ENCODE results near the gene CDC16.
"Not testable (repeated sequence)": the region's sequence is repeated elsewhere in the genome, so short reads cannot be mapped to it uniquely, and the experiment has no call there.

The CDC16 gene, protein sequence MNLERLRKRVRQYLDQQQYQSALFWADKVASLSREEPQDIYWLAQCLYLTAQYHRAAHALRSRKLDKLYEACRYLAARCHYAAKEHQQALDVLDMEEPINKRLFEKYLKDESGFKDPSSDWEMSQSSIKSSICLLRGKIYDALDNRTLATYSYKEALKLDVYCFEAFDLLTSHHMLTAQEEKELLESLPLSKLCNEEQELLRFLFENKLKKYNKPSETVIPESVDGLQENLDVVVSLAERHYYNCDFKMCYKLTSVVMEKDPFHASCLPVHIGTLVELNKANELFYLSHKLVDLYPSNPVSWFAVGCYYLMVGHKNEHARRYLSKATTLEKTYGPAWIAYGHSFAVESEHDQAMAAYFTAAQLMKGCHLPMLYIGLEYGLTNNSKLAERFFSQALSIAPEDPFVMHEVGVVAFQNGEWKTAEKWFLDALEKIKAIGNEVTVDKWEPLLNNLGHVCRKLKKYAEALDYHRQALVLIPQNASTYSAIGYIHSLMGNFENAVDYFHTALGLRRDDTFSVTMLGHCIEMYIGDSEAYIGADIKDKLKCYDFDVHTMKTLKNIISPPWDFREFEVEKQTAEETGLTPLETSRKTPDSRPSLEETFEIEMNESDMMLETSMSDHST

DNA sequence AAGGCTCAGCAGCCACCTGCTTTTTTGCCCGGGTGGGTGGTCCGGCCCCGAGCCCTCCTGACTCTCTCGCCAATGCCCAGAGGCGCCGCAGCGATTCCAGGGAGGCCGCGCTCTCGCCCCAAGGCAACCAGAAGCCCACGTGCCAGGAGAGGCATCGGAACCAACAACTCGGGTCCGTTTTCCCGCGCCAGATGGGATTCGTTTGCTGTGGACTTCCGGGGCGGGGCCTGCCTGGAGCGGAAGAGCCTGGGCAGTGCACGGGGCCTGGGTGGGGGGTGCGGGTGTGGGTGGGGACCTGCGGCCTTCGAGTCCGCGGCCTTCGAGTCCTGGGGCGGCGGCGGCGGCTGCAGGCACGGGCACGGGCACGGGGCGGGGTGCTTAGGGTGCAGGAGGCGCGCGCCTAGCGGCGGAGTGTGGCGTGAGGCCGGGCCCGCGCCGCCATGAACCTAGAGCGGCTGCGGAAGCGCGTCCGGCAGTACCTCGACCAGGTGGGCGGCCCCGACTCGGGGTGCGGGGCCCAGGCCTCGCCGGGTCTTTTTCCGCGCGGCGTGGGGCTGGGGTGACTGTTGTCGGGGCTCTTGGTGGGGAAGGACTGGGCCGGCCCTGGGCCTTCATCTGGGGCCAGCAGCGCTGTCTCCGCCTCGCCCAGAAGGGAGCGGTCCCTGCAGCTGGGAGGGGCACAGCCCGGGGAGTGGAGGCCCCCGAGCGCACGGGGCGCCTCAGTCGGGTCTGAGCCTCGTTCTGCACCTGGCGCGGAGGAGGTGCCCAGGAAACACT, at the start of gene CDC16:
Gene CDC16, plus strand, starts transcription at position 253 of the 777 bp plus-strand sequence. Its CDS starts 188 bp downstream, at position 441.
- peak; percentile 72 to 86 for DNase-seq (ENCODE audit: low read depth in 2 of 2)

DNA sequence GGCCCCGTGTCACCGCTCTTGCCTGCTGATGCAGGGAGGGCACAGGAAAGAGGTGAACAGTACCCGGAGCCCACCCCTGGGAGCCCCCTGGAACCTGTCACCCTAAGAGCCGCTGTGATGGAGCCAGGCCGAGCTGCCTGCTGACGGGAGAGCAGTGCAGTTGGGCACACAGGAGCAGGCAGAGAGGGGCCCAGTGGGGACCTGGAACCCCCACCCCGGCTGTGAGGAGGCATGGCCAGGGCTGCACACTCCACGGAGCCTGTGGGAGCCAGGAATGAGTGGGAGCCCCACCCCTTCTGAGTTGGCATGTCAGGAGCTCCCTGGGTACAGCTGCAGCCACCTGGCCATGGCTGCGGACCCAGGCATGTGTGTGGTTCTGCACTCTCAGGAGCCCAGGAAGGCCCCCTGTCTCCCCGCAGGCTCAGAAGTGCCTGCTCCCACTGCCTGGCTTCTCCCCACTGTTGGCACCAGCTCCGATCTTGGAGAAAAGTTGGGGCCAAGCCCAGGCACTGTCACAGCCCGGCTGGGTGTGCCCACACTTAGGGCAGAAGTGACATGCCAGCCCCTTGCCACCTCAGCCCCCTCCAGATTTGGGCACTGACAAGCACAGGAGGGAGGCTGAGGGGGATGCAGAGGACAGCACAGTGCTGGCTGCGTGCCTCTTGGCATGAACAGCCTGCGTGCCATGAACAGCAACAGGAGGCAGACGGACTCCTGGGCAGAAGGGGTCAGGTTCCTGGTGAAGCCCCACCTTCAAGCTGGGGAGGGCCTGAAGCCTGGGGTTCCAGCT, 49.3 kb upstream of the CDC16 start:
- DNase-seq (ENCODE audit: low read depth in 2 of 2): no peak

DNA sequence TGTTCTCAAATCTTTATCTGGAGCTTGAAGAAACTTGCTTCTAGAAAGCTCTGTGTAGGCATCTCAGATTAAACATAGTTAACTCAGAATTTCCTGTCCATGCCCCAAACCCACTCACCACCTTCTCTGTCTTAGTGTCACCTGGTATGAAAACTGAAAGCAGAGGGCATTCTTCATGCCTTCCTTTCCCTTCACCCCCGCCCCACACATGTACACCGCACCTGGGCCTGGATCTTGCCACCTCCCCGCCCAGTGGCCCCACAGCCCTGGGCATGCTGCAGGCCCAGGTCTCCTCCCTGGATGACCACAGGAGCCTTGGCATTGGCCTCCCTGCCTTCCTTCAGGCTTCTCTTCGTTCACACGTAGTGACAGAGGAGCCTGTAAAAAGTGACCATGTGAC, 39.8 kb upstream of the CDC16 start:
- no peak for DNase-seq (ENCODE audit: low read depth in 2 of 2)

DNA sequence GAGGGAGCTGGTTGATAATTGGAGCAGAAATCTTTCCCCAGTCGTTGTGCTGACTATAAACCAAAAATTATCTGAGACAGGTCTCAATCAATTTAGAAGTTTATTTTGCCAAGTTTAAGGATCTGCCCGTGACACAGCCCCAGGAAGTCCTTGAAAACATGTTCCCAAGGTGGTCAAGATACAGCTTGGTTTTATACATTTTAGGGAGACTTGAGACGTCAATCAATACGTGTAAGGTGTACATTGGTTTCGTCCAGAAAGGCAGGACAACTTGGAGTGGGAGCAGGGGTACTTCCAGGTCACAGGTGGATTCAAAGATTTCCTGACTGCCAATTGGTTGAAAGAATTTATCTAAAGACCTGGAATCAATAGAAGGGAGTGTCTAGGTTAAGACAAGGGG, 38.1 kb upstream of the CDC16 start:
- DNase-seq (ENCODE audit: low read depth in 2 of 2): no peak

DNA sequence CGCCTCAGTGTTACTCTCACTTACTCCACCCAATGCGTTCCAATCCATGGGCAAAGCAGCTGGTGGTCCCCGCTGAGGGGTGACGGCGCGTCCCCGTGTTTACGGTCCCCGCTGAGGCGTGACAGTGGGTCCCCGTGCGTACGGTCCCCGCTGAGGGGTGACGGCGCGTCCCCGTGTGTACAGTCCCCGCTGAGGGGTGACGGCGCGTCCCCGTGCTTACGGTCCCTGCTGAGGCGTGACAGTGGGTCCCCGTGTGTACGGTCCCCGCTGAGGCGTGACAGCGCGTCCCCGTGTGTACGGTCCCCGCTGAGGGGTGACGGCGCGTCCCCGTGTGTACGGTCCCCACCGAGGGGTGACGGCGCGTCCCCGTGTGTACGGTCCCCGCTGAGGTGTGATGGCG, 36.1 kb upstream of the CDC16 start:
- no peak for DNase-seq (ENCODE audit: low read depth in 2 of 2)

DNA sequence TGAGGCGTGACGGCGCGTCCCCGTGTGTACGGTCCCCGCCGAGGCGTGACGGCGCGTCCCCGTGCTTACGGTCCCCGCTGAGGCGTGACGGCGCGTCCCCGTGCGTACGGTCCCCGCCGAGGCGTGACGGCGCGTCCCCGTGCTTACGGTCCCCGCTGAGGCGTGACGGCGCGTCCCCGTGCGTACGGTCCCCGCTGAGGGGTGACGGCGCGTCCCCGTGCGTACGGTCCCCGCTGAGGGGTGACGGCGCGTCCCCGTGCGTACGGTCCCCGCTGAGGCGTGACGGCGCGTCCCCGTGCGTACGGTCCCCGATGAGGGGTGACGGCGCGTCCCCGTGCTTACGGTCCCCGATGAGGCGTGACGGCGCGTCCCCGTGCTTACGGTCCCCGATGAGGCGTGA, 35.2 kb upstream of the CDC16 start:
- DNase-seq (ENCODE audit: low read depth in 2 of 2): not testable (repeated sequence)

DNA sequence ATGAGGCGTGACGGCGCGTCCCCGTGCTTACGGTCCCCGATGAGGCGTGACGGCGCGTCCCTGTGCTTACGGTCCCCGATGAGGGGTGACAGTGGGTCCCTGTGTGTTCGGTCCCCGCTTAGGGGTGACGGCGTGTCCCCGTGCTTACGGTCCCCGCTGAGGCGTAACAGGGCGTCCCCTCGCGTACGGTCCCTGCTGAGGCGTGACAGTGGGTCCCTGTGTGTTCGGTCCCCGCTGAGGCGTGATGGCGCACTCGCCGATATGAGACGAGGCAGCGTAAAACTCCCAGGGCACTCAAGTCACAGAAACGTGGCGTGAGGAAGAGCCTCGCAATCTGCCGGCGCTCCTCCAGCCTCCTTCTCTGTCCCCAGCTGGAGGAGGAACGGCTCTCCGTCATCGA, 34.7 kb upstream of the CDC16 start:
- DNase-seq (ENCODE audit: low read depth in 2 of 2): no peak

DNA sequence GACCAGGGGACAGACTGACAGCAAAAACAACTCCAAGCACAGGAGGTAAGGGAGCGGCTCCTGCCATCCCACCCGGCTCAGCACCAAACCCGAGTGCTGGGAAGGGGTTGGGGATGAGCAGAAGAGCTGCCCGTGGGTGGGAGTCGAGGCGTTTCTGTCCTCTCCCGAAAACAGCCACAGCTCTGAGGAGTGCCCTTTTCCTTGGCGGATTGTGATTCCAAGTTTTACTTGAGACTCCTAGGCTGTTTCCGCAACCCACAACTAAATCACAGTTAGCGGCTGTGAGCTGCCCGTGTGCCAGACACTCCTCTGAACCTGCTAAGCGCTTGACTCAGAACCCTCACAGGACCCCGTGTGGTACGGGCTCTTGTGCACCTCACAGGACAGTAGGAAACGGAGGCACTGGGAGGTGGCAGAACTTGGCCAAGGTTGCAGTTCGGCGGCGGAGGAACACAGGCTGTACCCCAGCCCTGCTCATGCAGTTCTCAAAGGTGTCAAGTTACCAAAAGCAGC, 34.2 kb upstream of the CDC16 start:
- no peak for DNase-seq (ENCODE audit: low read depth in 2 of 2)

DNA sequence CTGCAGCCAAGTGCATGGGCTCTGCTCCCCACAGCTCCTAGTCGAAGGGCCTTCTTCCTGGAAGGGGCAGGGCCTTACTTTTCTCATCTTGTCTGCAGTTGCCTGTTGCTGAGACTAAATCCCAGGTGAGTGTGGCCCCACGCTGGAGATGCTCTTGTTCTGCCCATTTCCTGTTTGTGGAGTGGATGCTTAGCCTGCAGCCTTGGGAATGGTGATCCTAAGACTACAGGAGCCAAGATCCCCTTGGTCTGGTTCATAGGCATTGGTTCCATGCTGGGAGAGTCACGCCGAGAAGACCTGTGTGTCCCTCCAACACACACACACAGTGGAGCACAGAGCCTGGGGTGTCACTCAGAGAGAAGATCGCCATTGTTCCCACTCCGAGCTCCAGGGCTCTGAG, 32.1 kb upstream of the CDC16 start:
- DNase-seq (ENCODE audit: low read depth in 2 of 2): no peak

DNA sequence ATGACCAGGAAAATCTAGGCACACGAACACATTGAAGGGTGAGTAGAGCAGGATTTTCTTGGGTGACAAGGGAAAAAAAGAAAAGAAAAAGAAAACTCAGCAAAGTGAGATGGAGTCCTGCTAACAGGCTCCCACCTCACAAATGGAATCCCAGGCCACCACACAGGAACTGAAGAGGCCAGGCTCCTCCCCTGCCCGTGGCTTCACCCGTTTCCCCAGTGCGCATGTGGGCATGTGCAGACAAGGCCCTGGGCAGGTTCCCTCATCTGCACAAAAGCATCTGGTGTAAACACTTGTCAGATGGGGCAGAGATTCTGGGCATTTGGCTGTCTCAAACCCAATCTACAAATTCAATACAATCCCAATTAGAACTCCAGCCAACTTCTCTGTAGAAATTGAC, 31.2 kb upstream of the CDC16 start:
- no peak for DNase-seq (ENCODE audit: low read depth in 2 of 2)

DNA sequence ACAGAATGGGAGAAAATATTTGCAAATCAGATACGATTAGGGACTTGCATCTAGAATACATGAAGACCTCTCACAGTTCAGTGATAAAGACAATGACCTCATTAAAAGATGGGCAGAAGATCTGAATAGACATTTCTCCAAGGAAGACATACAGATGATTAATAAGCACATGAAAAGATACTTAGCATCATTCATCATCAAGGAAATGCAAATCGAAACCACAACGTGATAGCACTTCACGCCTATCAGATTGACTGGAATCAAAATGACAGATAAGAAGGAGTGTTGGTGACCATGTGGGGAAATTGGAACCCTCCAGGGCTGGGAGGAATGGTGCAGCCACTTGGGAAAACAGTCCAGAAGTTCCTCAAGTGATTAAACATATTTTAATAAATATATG, 29.8 kb upstream of the CDC16 start:
- DNase-seq (ENCODE audit: low read depth in 2 of 2): no peak

DNA sequence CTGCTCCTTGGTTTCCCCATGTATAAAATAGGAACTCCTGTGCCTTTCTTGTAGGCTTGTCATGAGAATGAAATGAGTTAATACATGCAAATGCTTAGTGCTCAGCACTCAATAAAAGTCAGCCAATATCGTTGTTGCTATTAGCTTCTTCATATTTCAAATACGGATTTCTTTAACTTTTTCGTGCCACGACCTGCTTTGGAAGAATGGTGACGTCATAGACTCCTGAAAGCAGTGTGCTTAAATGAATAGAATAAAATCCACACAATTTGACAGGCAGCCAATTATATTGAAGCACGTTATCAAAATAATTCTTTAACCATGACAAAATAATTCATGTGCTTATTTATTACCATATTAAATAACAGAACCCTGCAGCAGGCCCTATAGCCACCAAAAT, 26.6 kb upstream of the CDC16 start:
- no peak for DNase-seq (ENCODE audit: low read depth in 2 of 2)

DNA sequence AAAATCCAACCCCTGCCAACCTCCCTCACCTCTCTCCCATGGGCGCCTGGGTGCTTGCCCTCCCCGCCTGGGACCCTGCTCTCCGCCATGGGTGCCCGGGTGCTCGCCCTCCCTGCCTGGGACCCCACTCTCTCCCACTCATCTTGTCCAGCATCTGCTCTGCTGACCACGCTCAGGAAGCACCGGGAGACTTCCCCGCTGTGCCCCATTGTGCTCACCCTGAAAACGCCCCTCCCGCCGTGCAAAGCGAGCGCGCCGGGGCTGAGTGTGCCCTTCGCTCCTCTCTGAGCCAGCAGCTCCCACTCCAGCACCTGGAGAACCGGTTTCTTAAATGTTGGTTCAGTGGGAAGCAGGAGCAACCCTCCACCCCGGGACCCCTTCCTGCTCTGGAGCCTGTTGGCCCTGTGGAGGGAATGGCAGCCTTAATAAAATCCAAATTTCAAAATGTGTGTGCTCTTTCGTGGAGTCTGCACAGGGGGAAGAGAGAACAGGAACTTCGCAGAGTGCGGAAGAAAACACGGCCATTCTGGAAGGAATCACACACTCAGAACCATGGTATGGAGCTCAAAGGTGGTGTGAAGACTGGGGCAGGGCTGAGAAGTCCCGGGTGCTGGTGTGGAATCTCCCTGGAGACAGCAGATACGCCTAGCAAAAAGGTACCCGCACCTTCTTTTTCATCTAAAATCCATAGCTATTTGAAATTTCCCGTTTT, 23.1 kb upstream of the CDC16 start:
- no peak for DNase-seq (ENCODE audit: low read depth in 2 of 2)

DNA sequence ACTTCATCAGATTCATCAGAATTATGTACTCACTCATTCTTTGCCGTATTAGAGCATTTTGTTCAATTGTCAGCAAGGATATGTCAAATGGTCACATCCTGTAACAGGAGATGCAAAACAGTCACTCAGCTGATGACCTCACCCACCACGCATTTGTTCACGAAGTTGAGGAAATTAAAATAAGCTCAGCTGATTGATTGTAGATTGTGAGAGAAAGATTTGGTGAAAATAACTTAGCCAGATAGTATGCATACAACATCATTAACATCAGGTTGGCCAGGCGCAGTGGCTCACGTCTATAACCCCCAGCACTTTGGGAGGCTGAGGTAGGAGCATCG, 22.6 kb upstream of the CDC16 start:
- DNase-seq (ENCODE audit: low read depth in 2 of 2): no peak

DNA sequence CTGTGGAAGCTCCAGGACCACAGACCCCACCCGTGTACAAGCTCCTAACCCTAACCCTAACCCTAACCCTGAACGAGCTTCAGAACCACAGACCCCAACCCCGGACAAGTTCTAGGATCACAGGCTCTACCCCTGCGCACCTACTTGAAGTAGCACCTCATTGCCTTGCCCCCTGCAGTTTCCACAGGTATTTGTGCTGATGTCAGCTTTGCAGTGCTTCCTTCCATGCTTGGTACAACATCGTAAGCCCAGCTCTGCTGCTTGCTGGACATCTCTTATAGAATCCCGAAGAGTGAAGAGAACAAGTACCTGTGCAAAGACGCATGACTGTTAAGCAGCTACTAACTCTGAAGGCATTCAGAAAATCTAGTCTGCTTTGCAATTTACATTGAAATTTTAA, 20.7 kb upstream of the CDC16 start:
- no peak for DNase-seq (ENCODE audit: low read depth in 2 of 2)

DNA sequence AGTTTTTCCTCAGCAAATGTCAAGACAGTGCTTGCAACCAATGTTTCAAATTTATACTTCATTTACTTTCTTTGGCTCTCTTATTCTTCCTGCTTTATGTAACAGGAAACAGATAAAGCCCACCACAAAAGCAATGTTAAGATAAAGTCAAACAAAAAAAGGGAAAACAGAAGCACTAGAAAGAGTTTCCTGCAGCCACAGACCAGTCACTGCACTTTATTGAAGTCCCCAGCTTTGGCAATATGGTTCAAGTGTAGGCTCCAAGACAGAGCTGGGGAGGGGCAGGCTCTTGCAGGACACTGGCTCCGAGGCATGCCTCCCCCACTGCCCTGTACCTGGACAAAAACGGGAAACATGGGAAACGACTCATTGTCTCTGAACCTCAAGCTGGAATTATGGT, 15.3 kb upstream of the CDC16 start:
- no peak for DNase-seq (ENCODE audit: low read depth in 2 of 2)

DNA sequence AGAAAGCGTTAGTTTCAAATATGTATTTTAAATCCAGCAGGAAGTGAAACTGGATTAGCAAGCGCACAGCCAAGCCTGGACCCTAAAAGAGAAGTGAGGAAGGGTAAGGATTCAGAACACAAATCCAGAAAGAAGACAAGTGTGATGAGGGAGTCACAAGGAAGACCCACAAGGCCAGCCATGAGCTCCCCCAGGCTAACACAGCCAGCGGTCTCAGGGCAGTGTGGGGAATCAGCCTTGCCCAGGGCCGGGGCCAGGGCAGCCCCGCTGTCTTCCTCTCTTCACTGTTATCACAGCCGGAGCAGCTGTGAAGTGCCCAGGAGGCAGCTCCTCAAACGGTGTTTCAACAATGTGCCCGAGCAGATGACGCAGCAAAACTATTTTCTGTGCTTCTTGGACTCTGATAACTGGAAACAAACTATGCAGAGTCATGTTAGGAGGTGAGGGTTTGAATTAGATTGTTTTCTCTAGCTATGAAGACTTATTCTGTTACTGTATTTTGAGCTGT, 12.2 kb upstream of the CDC16 start:
- DNase-seq (ENCODE audit: low read depth in 2 of 2): no peak

DNA sequence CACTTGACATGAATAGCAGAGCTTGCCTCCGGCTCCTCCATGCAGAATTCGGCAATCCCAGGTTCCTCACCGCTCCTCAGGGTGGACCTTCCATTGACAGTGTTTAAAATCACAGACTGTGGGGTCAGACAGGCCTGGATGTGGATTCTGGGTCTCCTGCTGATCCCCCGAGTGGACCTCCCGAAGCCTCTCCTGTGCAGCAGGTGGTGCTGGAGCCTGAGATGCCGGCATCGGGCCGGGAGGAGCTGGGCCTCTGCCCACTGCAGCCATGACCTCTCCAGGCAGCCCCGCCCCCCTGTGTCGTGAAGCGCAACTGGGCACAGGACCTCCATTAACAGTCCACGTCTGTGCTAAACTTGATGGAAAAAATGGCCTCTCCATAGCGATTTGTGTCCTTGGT, 10.5 kb upstream of the CDC16 start:
- no peak for DNase-seq (ENCODE audit: low read depth in 2 of 2)

DNA sequence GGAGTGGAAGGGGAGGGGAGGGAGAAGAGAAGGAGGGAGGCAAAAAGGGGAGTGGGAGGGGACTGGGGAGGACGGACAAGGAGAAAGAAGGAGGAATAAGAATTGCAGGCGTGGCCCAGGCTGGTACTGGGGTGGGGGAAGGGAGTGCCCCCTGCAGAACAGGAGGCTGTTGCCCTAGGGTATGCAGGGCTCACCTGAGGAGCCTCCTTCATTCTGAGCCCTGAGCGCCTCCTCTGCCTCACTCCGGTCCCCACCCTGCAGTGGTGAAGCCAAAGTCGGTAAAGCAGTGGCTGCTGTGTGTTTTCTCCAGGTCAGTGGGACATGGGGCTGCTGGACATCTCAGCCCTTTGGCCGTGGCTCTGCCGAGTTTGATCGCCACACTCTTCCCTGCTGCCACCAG, 9.1 kb upstream of the CDC16 start:
- DNase-seq (ENCODE audit: low read depth in 2 of 2): no peak

DNA sequence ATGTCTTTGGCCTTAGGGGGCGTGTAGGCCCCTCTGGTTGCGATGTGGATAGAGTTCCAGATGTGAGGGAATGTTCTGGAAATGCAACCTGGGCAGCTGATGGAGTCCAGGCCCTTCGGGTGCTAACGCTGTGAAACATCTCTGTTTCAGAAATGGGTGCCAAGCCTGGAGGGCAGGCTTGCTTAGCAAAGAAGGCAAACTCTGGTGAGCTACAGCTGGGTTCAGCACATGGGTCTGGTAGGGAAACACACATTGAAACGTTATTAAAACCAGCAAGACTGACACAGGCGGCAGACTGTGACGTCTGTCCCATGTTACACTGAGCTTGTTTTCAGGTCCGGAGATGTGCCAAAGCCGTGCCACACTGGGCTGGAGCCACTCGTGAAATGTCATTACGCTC, 8.6 kb upstream of the CDC16 start:
- DNase-seq (ENCODE audit: low read depth in 2 of 2): no peak

DNA sequence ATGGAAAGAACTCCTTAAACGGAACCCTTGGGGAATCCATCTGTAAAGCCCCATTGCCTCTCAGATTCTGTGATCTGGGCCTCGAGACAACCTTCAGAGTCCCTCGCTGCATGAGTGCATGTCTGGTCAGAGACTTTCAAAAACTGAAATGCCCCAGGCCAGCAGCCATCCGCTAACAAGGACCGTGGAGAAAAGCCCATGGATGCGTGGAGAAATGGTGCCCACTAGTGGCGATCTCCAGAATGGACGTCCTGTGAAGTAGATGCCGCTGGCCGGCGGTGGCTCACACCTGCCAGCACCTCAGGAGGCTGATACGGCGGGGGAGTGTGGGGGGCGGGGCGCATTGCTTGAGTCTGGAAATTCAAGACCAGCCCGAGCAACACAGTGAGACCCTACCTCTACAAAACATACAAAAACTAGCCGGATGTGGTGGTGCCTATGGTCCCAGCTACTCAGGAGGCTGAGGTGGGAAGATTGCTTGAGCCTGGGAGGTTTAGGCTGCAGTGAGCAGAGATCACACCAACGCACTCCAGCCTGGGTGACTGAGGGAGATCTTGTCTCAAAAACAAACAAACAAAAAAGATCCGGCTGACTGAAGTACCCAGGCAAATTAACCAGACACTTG, 7.9 kb upstream of the CDC16 start:
- DNase-seq (ENCODE audit: low read depth in 2 of 2): peak; percentile 73 to 78

Data from stimulated activated CD8-positive, alpha-beta memory T cell treated with anti-CD3 and anti-CD28 coated beads, Interleukin-7, amount 100 ng/mL, for 4 hours (primary cell).